GM13977 (cell line): ENCODE measurements around the gene AHR.

Experiments used
- DNase-seq: peaks from one replicate; pipeline ENCODE4 v3.0.0; 2012; ENCODE audit warnings: low spot score
- CTCF ChIP-seq: IDR thresholded peaks from 2 replicates; pipeline ENCODE4 v1.5.1; 2012; ENCODE audit warnings: mild to moderate bottlenecking, control low read depth; ENCODE audit not compliant: insufficient read depth; ENCODE audit errors: extremely low read depth, missing control alignments
- in situ Hi-C: fragments of 300-500 bp; cut with MboI; formaldehyde crosslinking; loops from one replicate; pipeline ENCODE4 v1.12.0; 2022; ENCODE audit warnings: low sequenced_read_pairs, low pct_unique_long_range_greater_than_20kb, mixed read lengths, inconsistent platforms; ENCODE audit not compliant: unreplicated experiment

AHR gene

DNA sequence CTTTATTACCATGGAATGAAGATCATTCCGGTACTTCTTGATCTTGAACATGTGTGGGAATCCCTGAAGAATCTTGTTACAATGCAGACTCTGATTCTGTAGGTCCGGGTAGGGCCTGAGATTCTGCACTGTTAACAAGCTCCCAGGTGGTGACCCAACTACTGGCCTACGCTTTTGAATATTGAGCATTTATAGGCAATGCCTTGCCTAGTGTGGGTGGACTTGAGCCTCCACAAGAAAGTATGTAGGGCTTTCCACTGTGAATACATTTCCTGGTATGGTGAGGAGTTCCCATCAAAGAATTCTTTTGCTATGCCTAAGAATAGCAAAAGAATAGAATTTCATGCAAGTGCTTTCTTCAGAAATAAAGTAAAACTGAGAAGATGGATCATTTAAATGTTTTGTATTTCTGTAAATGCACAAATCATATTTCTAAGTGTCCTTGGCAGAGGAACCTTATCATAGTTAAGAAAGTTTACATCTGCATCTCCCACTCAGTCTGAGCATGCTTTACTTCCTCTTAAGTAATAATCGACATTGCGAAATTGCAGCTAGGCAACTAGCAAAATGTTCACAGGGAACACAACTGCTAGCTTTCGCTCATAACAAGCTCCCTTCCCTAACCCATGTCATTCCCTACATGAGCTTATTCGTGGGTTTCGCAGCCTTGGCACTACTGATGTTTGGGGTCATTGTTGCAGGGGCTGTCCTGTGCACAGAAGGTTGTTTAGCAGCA lies 71.4 kb downstream of the AHR start:
- TF ChIP-seq CTCF: no peak
- in situ Hi-C loops: no loop called here
- no peak for DNase-seq

DNA sequence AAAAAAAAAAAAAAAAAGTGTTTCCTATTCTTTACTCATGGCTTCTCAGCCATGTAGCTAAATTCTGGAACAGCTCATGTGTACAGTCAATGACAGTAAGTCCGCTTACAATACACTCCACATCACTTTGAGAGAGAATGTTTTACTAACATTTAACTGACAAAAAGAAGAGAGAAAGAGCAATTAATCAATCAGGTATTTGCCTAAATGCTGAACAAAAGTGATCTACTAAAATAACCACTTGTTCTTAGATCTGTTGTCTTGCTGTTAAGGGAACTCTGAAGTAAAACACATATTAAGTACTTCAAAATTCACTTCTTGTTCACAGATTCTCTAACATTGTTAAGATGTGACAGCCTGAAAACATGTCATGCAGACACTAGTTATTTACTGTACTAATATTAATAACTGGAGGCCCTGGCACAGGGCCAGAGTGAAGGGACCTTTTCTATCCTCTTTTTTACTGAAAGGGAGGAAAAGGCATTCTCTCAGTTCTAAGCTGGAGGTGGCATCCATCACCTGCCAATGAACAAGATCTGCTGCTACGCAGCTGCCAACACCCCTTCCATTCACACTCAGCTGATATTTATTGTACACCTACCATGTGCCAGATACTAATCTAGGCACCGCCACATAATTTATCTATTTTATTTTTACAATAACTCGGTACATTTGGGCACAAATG lies 72.6 kb downstream of the AHR start:
- no peak for DNase-seq
- in situ Hi-C loops: no loop called here
- no peak for TF ChIP-seq CTCF

DNA sequence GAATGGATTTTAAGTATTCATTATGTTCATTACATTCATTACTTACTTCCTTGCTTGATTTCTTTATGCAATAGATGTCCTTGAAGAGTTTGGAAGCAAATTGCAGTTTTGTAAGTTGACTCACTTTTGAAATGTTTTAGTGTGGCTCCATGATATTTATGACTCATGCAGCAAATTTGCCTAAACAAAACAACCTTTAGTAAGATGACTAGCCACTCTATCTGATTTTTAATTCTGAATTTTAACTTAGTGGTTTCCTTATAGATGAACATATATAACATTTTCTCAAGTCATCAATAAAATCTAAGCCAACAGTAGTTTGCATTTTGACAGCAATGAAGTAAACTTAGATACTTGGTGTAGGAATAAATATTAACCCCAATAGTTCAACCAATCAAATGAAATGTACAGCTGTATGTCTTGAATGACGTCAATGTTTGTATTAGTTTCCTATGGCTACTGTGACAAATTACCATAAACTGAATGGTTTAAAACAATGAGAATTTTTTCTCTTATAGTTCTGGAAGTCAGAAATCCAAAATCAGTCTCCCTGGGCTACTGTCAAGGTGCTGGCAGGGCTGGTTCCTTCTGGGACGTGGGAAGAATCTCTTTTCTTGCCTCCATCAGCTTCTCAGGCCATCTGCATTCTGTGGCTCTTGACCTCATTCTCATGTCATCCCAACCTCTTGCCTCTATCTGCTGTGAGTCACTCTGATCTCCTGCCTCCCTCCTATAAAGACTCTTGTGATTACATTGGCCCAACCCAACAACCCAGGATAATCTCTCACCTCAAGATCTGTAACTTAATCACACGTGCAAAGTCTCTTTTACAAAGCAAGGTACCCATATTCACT lies 73.4 kb downstream of the AHR start:
- DNase-seq: no peak
- TF ChIP-seq CTCF: no peak
- in situ Hi-C loops: no loop called here

DNA sequence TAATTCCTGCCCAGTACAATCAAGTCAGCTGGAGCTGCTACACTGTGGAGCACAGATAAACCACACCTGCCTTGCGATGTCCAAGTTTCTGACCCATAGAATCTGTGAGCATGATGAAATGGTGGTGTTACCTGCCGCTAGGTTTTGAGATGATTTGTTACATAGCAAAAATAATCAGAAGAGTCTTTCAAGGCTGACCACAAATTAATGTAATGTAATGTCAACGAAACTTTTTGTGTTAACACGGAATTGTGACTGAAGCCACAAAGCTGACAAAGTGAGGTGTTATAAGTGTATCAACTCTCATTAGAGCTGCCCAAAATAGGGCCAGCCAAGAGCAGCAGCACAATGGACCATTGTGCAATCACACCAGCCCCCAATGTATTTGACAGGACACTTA lies 75.7 kb downstream of the AHR start:
- DNase-seq: no peak
- no peak for TF ChIP-seq CTCF
- in situ Hi-C loops: no loop called here

- TF ChIP-seq CTCF: no peak
- DNase-seq: no peak
- in situ Hi-C loops: no loop called here
Measured at GRCh38 chr7:17374654-17375053, 76.2 kb downstream of the AHR start.

- no peak for TF ChIP-seq CTCF
- in situ Hi-C loops: no loop called here
- no peak for DNase-seq
Measured at GRCh38 chr7:17376595-17376994, 78.1 kb downstream of the AHR start.
